Panc1 (cell line): ENCODE measurements around the gene TFAP2D. TPM values are rescaled to one million over a fixed set of nuclear protein-coding genes. Genes with fewer than 3 reads are reported as not detected.

Experiments used
- ATAC-seq: fragments of 200-7000 bp; cut with Tn5 transposase; 2 replicates; pipeline ENCODE4 v1.9.1; 2020; ENCODE audit warnings: mild to moderate bottlenecking, moderate library complexity
- BruUV-seq: library from RNA; stranded (reverse); fragments of 400-500 nt; replicated peaks from 2 replicates; lab custom pipeline; 2021; lab: Mats Ljungman, UMichigan
- CTCF ChIA-PET: fragments of 300-600 bp; sonication (Branson Sonifier 250); formaldehyde crosslinking; loops from one replicate; lab custom pipeline; 2022; ENCODE audit warnings: antibody characterized with exemption; lab: Charles Lee
- POLR2A ChIA-PET: fragments of 300-600 bp; sonication (Branson Sonifier 250); formaldehyde crosslinking; loops from one replicate; lab custom pipeline; 2022; ENCODE audit warnings: antibody characterized with exemption; lab: Charles Lee
- DNase-seq: peaks from one replicate; pipeline ENCODE4 v3.0.0-alpha.2; 2010; ENCODE audit warnings: low read depth, low spot score
- H3K27ac ChIP-seq: 2 replicates; pipeline ENCODE4 v1.5.1; 2011; ENCODE audit warnings: mild to moderate bottlenecking, low read length, inconsistent platforms
- H3K27me3 ChIP-seq: fragments of 200-500 bp; sonication (Bioruptor generic); 2 replicates; pipeline ENCODE4 v1.6.0; 2014; ENCODE audit warnings: low read length, inconsistent platforms; ENCODE audit not compliant: control insufficient read depth, insufficient read depth
- H3K36me3 ChIP-seq: fragments of 200-500 bp; sonication (Bioruptor generic); 2 replicates; pipeline ENCODE4 v1.5.1; 2014; ENCODE audit warnings: inconsistent platforms, mild to moderate bottlenecking, low read length, moderate library complexity; ENCODE audit not compliant: control insufficient read depth, insufficient read depth
- H3K4me1 ChIP-seq: 2 replicates; pipeline ENCODE4 v1.5.1; 2011; ENCODE audit warnings: inconsistent platforms, mild to moderate bottlenecking, low read length, moderate library complexity; ENCODE audit not compliant: control insufficient read depth, insufficient read depth
- H3K4me3 ChIP-seq, 2 experiments: 2 replicates each; pipeline ENCODE4 v1.5.1; 2011 to 2012; ENCODE audit warnings: low read depth in 2 of 2, low read length in 2 of 2, mild to moderate bottlenecking in 2 of 2, inconsistent platforms in 1 of 2, moderate library complexity in 1 of 2
- H3K9me3 ChIP-seq: fragments of 200-500 bp; sonication (Bioruptor generic); 2 replicates; pipeline ENCODE4 v1.5.1; 2014; ENCODE audit warnings: low read depth, mild to moderate bottlenecking, inconsistent platforms, low read length, moderate library complexity; ENCODE audit not compliant: control insufficient read depth, insufficient read depth
- CTCF ChIP-seq: fragments of 450-650 bp; IDR thresholded peaks from 2 replicates; pipeline ENCODE4 v1.5.1; 2017; ENCODE audit warnings: mild to moderate bottlenecking
- POLR2AphosphoS5 ChIP-seq: IDR thresholded peaks from 2 replicates; pipeline ENCODE4 v1.6.1; 2012; ENCODE audit warnings: mild to moderate bottlenecking, low read depth, low read length, moderate library complexity
- REST ChIP-seq, 2 experiments: IDR thresholded peaks; 2 replicates each; pipeline ENCODE4 v1.6.1; 2011 to 2012; ENCODE audit warnings: low read depth in 2 of 2, control low read depth in 1 of 2, low read length in 1 of 2, mild to moderate bottlenecking in 1 of 2, moderate library complexity in 1 of 2; ENCODE audit not compliant: insufficient read depth in 1 of 2
- SIN3A ChIP-seq: IDR thresholded peaks from 2 replicates; pipeline ENCODE4 v1.6.1; 2012; ENCODE audit warnings: low read depth, mild to moderate bottlenecking, low read length, moderate library complexity, borderline replicate concordance; ENCODE audit not compliant: insufficient read depth
- TCF7L2 ChIP-seq: IDR thresholded peaks from 2 replicates; pipeline ENCODE4 v1.6.1; 2011; ENCODE audit warnings: mild to moderate bottlenecking, low read depth, low read length, inconsistent platforms
- in situ Hi-C: cut with HindIII; loops from 2 replicates; pipeline ENCODE4 v1.10.0; 2016; ENCODE audit warnings: low sequenced_read_pairs, low pct_unique_long_range_greater_than_20kb
- intact Hi-C: fragments of 100-400 bp; cut with micrococcal nuclease; formaldehyde crosslinking; loops from one replicate; pipeline ENCODE4 v1.10.0; 2022; ENCODE audit not compliant: unreplicated experiment
- total RNA-seq: library from RNA; stranded (reverse); gene quantifications from one replicate; pipeline ENCODE4 v1.2.1, GENCODE V29; 2021; ENCODE audit not compliant: unreplicated experiment

TFAP2D gene
- total RNA-seq, 1 experiment from 2014 or later, result not detected

- no peaks in the 10 kb centered on the region for H3K4me1 ChIP-seq
- no peaks in the 10 kb centered on the region for H3K9me3 ChIP-seq
- intact Hi-C loops, result no loop called here
- no peak overlapping the region for H3K27ac ChIP-seq
- in situ Hi-C loops, result no loop called here
- ChIA-PET POLR2A (no interaction called here), CTCF (no interaction called here)
- H3K36me3 ChIP-seq, result no peaks in the 10 kb centered on the region
- DNase-seq, result no peak
- no peak for ATAC-seq
- H3K27me3 ChIP-seq, result peaks cover 30% of the 10 kb centered on the region
- no TSS peak for BruUV-seq
- H3K4me3 ChIP-seq, result no peak overlapping the region
- TF ChIP-seq TCF7L2 (no peak), POLR2AphosphoS5 (no peak), REST (IDR thresholded peaks at IDR 0.05; ENCODE audit: insufficient read depth in 1 of 2, low read depth in 2 of 2, low read length in 1 of 2) (no peak), SIN3A (no peak), CTCF (no peak)
Observed at GRCh38 chr6:50712291-50712690, 1.0 kb upstream of the TFAP2D start.

- DNase-seq, result no peak
- ChIA-PET CTCF (no interaction called here), POLR2A (no interaction called here)
- ATAC-seq, result no peak
- TF ChIP-seq CTCF (no peak), REST (IDR thresholded peaks at IDR 0.05; ENCODE audit: insufficient read depth in 1 of 2, low read depth in 2 of 2, low read length in 1 of 2) (no peak), SIN3A (no peak), POLR2AphosphoS5 (no peak), TCF7L2 (no peak)
- H3K4me1 ChIP-seq, result no peaks in the 10 kb centered on the region
- no peaks in the 10 kb centered on the region for H3K36me3 ChIP-seq
- intact Hi-C loops (no loop called here), in situ Hi-C loops (no loop called here)
- H3K27ac ChIP-seq, result no peak overlapping the region
- peaks cover 38% of the 10 kb centered on the region for H3K27me3 ChIP-seq
- H3K9me3 ChIP-seq, result no peaks in the 10 kb centered on the region
- BruUV-seq, result no TSS peak
- H3K4me3 ChIP-seq, result peak overlapping the region in 1 of 2 experiments; percentile 29; a peak in 2 of 4 replicates
Observed at GRCh38 chr6:50713977-50714486, 706 bp downstream of the TFAP2D start.
